Measurements from ENCODE around the gene CYTH2.

- TF ChIP-seq CTCF (IDR thresholded peaks at IDR 0.05) (no peak), EP300 (IDR thresholded peaks at IDR 0.05) (no peak), POLR2A (IDR thresholded peaks at IDR 0.05; ENCODE audit: low read depth) (no peak), POLR2AphosphoS5 (IDR thresholded peaks at IDR 0.05) (no peak)
These were observed 55.1 kb downstream of the CYTH2 start for GRCh38 chr19:48524221-48524620.
